Bronchial epithelial cell (primary cell): Measurements from ENCODE around the gene EEFSEC. TPM values are rescaled to one million over a fixed set of nuclear protein-coding genes. Genes with fewer than 3 reads are reported as not detected.

Source experiments
- DNase-seq: peaks from one replicate; pipeline ENCODE4 v3.0.0-alpha.2; 2010; ENCODE audit warnings: low read depth
- FAIRE-seq: peaks from 2 replicates; lab custom pipeline; 2011; peaks lifted over from hg19 to GRCh38; lab: Jason Lieb, UNC
- H3K27me3 ChIP-seq: 2 replicates; pipeline ENCODE4 v1.5.1; 2011; ENCODE audit warnings: low read length; ENCODE audit not compliant: control insufficient read depth, insufficient read depth
- H3K36me3 ChIP-seq: 2 replicates; pipeline ENCODE4 v1.5.1; 2011; ENCODE audit warnings: low read length; ENCODE audit not compliant: control insufficient read depth, insufficient read depth
- H3K4me3 ChIP-seq: 2 replicates; pipeline ENCODE4 v1.5.1; 2011; ENCODE audit warnings: mild to moderate bottlenecking, low read depth, low read length, control low read depth
- total RNA-seq: library from RNA; depleted of rRNA; stranded (reverse); fragments of >200 nt; gene quantifications from 2 replicates; pipeline ENCODE4 v1.2.1, GENCODE V29; 2014
- TF ChIP-seq, protein P1 (sequence below): IDR thresholded peaks from 2 replicates; pipeline ENCODE4 v1.5.1; 2011; ENCODE audit warnings: mild to moderate bottlenecking, moderate library complexity, low read length, control low read depth, inconsistent platforms; ENCODE audit not compliant: insufficient read depth, severe bottlenecking

The EEFSEC gene
- total RNA-seq, 1 donor from 2014 or later = 3.7 TPM

DNA sequence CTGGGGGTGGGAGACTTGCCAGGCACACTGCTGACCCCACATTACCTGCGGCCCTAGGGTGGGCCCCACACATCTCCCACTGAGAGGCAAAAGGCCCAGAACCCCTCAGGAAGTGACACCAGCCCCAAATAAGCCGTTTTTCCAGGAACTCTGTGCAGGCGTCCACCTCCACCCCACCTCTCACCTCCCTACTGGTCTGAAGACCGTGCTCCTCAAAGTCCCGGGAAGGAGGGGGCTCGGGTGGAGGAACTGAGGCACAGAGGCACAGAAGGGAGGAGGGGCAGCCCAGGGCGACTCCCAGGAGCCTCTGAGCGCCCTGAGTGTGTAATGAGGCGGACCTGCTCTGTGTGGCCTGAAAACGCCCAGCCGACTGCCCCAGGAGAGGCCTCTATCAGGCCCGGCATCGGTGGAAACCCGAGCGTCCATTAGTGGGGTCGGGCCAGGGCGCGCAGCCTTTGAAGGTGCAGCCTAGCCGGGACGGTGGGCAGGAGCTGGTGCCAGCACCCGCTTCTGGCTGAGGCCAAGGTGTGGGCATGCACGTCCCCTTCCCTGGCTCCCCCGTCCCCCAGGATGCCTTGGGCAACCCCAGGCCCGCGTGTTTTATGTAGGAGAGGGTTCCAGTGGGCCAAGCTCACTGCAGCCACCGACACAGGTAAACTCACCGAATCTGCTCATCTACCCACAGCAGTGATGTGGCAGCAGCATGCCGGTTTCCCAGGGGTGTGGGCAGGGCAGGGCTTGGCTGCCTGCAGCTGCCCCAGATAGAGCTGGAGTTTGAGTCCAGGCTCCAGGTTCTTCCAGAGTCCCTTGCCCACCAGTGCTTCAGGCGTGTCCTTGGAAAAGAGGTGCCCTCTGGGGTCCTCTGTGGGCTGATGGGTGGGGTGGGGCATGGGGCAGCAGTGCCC is 257.6 kb downstream of the EEFSEC start:
- Histone ChIP-seq H3K4me3 (no peak overlapping the region), H3K27me3 (no peaks in the 10 kb centered on the region), H3K36me3 (no peaks in the 10 kb centered on the region)
- no peak for FAIRE-seq
- TF ChIP-seq, protein P1, sequence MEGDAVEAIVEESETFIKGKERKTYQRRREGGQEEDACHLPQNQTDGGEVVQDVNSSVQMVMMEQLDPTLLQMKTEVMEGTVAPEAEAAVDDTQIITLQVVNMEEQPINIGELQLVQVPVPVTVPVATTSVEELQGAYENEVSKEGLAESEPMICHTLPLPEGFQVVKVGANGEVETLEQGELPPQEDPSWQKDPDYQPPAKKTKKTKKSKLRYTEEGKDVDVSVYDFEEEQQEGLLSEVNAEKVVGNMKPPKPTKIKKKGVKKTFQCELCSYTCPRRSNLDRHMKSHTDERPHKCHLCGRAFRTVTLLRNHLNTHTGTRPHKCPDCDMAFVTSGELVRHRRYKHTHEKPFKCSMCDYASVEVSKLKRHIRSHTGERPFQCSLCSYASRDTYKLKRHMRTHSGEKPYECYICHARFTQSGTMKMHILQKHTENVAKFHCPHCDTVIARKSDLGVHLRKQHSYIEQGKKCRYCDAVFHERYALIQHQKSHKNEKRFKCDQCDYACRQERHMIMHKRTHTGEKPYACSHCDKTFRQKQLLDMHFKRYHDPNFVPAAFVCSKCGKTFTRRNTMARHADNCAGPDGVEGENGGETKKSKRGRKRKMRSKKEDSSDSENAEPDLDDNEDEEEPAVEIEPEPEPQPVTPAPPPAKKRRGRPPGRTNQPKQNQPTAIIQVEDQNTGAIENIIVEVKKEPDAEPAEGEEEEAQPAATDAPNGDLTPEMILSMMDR = no peak
- no peak for DNase-seq

DNA sequence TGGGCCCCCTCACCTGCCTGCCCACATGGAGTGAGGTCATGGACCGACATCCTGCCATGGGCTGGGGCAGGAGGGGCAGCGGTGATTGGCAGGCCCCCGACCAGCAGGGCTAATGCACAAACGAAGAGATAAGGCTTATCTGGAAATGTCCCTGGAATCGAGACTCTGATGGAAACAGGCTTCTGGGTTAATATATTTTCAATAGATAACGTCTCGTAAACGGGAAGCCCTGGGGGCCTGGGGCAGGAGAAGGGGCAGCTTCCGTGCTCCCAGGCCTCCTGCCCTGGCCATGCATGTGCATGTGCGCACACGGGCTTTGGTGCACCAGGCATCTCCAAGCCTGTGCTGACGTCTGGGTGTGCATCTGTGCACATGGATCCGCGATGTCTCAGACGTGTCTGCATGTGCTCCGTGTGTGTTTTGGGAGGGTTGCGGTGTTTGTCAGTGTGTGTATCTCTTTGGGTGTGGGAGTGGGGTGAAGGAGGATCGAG is 258.3 kb downstream of the EEFSEC start:
- Histone ChIP-seq H3K27me3 (no peaks in the 10 kb centered on the region), H3K4me3 (no peak overlapping the region), H3K36me3 (no peaks in the 10 kb centered on the region)
- TF ChIP-seq, protein P1 = no peak
- DNase-seq (no peak), FAIRE-seq (no peak)

DNA sequence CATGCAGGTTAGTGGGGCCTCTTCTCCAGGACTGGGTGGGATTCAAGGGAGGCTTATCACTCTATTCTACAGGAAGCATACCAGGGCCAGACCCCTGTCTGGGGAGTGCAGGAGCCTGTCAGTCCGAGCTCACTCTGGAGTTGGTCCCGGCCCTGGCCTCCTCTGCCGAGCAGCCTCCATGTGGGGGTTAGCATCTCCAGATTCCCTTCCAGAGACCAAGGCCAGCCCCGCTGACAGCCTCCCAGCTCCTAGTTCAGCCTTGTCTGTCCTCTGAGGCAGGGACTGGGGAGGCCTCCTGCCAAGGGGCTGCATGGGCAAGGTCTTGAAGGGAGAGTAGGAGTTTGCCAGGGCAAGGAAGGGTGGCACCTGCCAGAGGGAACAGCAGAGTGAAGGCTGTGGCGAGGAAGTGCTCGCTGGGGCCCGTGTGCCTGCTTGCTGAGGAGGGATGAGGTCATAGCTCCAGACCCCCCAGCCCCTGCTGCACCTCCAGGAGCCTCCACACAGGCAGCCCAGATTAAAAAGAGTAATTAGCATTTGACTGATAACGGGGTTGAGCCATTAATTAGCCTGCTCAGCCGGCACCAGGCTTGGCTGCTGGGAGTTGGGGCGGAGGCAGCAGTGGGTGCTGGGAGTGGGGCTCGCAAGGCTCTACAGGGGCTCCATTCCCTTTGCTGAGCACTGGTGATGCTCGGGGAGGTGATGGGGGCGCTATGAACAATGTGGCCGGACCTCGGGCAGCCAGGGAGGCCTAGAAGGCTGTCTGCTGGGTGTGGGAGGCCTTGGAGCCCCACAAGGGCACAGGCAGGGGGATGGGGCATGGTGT is 259.1 kb downstream of the EEFSEC start:
- Histone ChIP-seq H3K27me3 (no peaks in the 10 kb centered on the region), H3K36me3 (no peaks in the 10 kb centered on the region), H3K4me3 (no peak overlapping the region)
- DNase-seq (no peak), FAIRE-seq (no peak)
- TF ChIP-seq, protein P1 = no peak

DNA sequence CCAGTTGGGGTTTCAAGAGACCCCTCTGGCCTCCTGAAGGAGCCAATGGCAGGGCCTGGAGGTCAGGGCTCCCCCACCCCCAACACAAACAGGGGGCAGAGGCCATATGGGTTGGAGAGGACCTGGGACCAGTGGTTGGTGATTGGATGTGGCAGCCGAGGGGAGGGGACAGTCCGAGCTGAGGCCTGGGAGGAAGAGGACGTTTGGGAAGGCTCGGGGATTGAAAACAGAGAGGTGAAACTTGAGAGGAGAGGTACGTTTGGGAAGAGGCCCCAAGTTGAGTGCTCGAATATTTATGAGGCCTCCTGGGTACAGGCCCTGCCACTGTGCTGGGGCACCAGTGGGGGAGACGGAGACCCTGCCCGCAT is 259.7 kb downstream of the EEFSEC start:
- no peak overlapping the region for H3K4me3 ChIP-seq
- TF ChIP-seq, protein P1 = no peak
- FAIRE-seq = no peak

DNA sequence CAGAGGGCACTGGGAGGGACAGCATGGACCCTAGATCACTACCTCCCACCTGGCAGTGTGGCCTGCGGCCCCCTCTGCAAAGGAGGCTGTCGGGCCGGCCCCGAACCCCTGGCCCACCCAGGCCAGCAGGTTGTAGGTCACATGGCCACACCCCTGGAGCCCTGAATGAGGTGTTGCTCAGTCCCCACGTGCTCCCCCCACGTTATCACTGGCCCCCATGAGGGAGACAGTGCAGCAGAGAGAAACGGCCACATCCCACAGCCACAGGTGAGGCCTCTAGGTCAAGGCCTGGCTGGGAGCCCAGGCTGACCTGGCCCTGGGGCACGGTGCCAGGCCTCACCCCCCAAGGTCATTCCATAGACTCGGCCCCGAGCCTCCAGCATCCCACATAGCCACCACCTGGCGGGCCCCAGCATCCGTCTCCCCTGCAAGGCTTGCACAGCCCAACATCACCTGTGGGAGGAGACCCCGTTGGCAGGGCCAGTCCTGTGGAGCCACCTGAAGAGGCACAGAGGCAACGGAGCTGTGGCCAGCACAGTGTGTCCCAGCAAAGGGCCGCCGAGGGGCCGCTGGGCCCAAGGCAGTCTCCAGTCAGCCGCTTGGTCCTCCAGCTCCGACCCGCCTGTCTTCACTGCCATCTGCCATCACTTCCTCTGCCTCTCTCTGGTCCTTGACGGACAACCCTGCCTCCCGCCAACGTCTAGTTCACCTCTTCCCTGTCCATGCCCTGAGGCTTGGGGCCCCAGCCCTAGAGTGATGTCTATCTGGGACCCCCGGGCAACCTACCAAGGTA is 260.3 kb downstream of the EEFSEC start:
- no peak overlapping the region for H3K4me3 ChIP-seq
- TF ChIP-seq, protein P1 = no peak
- FAIRE-seq = no peak
- H3K36me3 ChIP-seq = no peaks in the 10 kb centered on the region
- DNase-seq = no peak
- no peaks in the 10 kb centered on the region for H3K27me3 ChIP-seq

More for the DNA sequence above, 259.7 kb downstream of the EEFSEC start:
- no peak for DNase-seq
- no peaks in the 10 kb centered on the region for H3K36me3 ChIP-seq
- no peaks in the 10 kb centered on the region for H3K27me3 ChIP-seq
